Right lobe of liver (tissue), 6 donors: ENCODE measurements around the gene IL17C. TPM values are rescaled to one million over a fixed set of nuclear protein-coding genes. Genes with fewer than 3 reads are reported as not detected.

Experiments
- ATAC-seq, 4 donors: fragments of 200-7000 bp; cut with Tn5 transposase; one replicate each; pipeline ENCODE4 v1.9.1; 2020; ENCODE audit warnings: mild to moderate bottlenecking in 4 of 4, moderate library complexity in 4 of 4
- DNase-seq, 3 donors: peaks; one replicate each; pipeline ENCODE4 v3.0.0-alpha.2; 2020
- H3K27ac ChIP-seq, 3 donors: fragments of 200-600 bp; one replicate each; pipeline ENCODE4 v1.8.0; 2022
- H3K27me3 ChIP-seq, 2 donors: fragments of 200-600 bp; one replicate each; pipeline ENCODE4 v1.8.0; 2022
- H3K36me3 ChIP-seq, 4 donors: fragments of 200-600 bp; sonication (generic) in 1 of 4; one replicate each; pipeline versions ENCODE4 v1.5.1 to v1.8.0; 2017 to 2022; ENCODE audit warnings: control low read depth in 1 of 4
- H3K4me1 ChIP-seq, 4 donors: fragments of 200-600 bp; sonication (generic) in 1 of 4; one replicate each; pipeline versions ENCODE4 v1.5.1 to v1.8.0; 2017 to 2022; ENCODE audit warnings: control low read depth in 1 of 4
- H3K4me3 ChIP-seq, 3 donors: fragments of 200-600 bp; one replicate each; pipeline ENCODE4 v1.8.0; 2022
- H3K9me3 ChIP-seq, 4 donors: fragments of 200-600 bp; sonication (generic) in 1 of 4; one replicate each; pipeline versions ENCODE4 v1.5.1 to v1.8.0; 2017 to 2022; ENCODE audit warnings: control low read depth in 1 of 4
- CTCF ChIP-seq, 4 donors: fragments of 200-600 bp in 3 of 4; fragments of 450-650 bp in 1 of 4; IDR thresholded peaks; one replicate each; pipeline versions ENCODE4 v1.5.1 to v1.8.0; 2016 to 2022; ENCODE audit warnings: antibody characterized with exemption in 4 of 4, mild to moderate bottlenecking in 2 of 4
- POLR2A ChIP-seq: fragments of 450-650 bp; IDR thresholded peaks from one replicate; pipeline ENCODE4 v1.6.1; 2017; ENCODE audit warnings: antibody characterized with exemption, mild to moderate bottlenecking
- WGBS: methylation state at CpG from one replicate; pipeline ENCODE4 v1.1.6; 2018; ENCODE audit warnings: low coverage, low lambda C conversion rate; ENCODE audit not compliant: insufficient coverage; ENCODE audit errors: missing lambda C conversion rate; 5-methylcytosine and 5-hydroxymethylcytosine counted together
- intact Hi-C, 2 donors: fragments of 100-400 bp; cut with DNase I; formaldehyde crosslinking; loops; one replicate each; pipeline versions ENCODE4 v1.11.2 to v1.14.1; 2022
- total RNA-seq, 6 experiments: library from RNA; depleted of rRNA in 2 of 6; stranded (reverse); fragments of >200 nt in 2 of 6; fragmentation: NEBNext Ultra II Directional in 3 of 6; extraction: Animal tissue kit (Norgen Biotek cat#: 25700) in 3 of 6; gene quantifications; one replicate each; pipeline versions ENCODE4 v1.1.0 to v1.2.4, GENCODE V29; 2016 to 2023
- donor health status: DM: no; HTN: yes; CAD: no.
- donor health status: DM: no; HTN: no; CAD: no.
- donor health status: DM: no; HTN: no; CAD: no.
- donor health status: DM: no; HTN: yes; CAD: no.
- donor health status: DM: no; HTN: yes; CAD: no.

Gene IL17C
- total RNA-seq, 6 experiments from 2014 or later: not detected

- DNase-seq (peak; percentile 73 to 84 (median 81)), ATAC-seq (peak; percentile 66 to 77 (median 75))
- Histone ChIP-seq H3K9me3 (no peaks in the 10 kb centered on the region), H3K27ac (peak overlapping the region; percentile 50 to 92 (median 72)), H3K36me3 (peaks cover 0 to 31% (median 0%) of the 10 kb centered on the region in 4 donors), H3K4me1 (no peaks in the 10 kb centered on the region), H3K4me3 (peak overlapping the region; percentile 55 to 63 (median 61)), H3K27me3 (no peaks in the 10 kb centered on the region)
- TF ChIP-seq POLR2A: no peak
- TF ChIP-seq CTCF (IDR thresholded peaks at IDR 0.05): no peak
- intact Hi-C loops: no loop called here
- WGBS: no CpG with 5 or more reads among the region's 24 CpGs
These were observed 13.1 kb downstream of the IL17C start for GRCh38 chr16:88651276-88651988.

GRCh38 chr16:88651989-88652761 is 13.8 kb downstream of the IL17C start:
- Histone ChIP-seq H3K36me3 (peaks cover 0 to 31% (median 0%) of the 10 kb centered on the region in 4 donors), H3K4me1 (no peaks in the 10 kb centered on the region), H3K9me3 (no peaks in the 10 kb centered on the region), H3K27me3 (no peaks in the 10 kb centered on the region), H3K27ac (peak overlapping the region; percentile 50 to 92 (median 72)), H3K4me3 (no peak overlapping the region)
- peak in 1 of 3 donors; percentile 60 for DNase-seq
- TF ChIP-seq POLR2A (no peak), CTCF (IDR thresholded peaks at IDR 0.05) (no peak)
- intact Hi-C loops: no loop called here
- no CpG with 5 or more reads among the region's 29 CpGs for WGBS
- no peak for ATAC-seq

- ATAC-seq (no peak), DNase-seq (no peak)
- H3K4me3 ChIP-seq: no peak overlapping the region
- H3K9me3 ChIP-seq: no peaks in the 10 kb centered on the region
- no peaks in the 10 kb centered on the region for H3K4me1 ChIP-seq
- peaks cover 0 to 31% (median 0%) of the 10 kb centered on the region in 4 donors for H3K36me3 ChIP-seq
- H3K27ac ChIP-seq: no peak overlapping the region
- TF ChIP-seq POLR2A: no peak
- no peak for TF ChIP-seq CTCF (IDR thresholded peaks at IDR 0.05)
- no CpG with 5 or more reads among the region's 8 CpGs for WGBS
- intact Hi-C loops: no loop called here
- H3K27me3 ChIP-seq: no peaks in the 10 kb centered on the region
These were observed 14.3 kb downstream of the IL17C start for GRCh38 chr16:88652762-88653063.

GRCh38 chr16:88653101-88653500 is 14.7 kb downstream of the IL17C start:
- DNase-seq (no peak), ATAC-seq (no peak)
- TF ChIP-seq CTCF (IDR thresholded peaks at IDR 0.05) (no peak), POLR2A (no peak)
- no peaks in the 10 kb centered on the region for H3K4me1 ChIP-seq
- H3K27me3 ChIP-seq: no peaks in the 10 kb centered on the region
- no peak overlapping the region for H3K4me3 ChIP-seq
- peaks cover 0 to 34% (median 0%) of the 10 kb centered on the region in 4 donors for H3K36me3 ChIP-seq
- intact Hi-C loops: no loop called here
- no peak overlapping the region for H3K27ac ChIP-seq
- H3K9me3 ChIP-seq: no peaks in the 10 kb centered on the region
- WGBS: 90% methylated on average over 2 of the region's 13 CpGs
